Measurements from ENCODE around the gene IQCF2. TPM values are rescaled to one million over a fixed set of nuclear protein-coding genes. Genes with fewer than 3 reads are reported as not detected.

IQCF2 gene
- total RNA-seq, 1 donor from 2014 or later = not detected

GRCh38 chr3:51873253-51873766 lies 11.9 kb downstream of the IQCF2 start:
- no peaks in the 10 kb centered on the region for H3K9me3 Mint-ChIP-seq
- no peak overlapping the region for H3K4me3 Mint-ChIP-seq
- H3K36me3 Mint-ChIP-seq = no peaks in the 10 kb centered on the region
- DNase-seq (ENCODE audit: low spot score in 2 of 2, unreplicated experiment in 2 of 2) = no peak
- H3K4me1 Mint-ChIP-seq = peaks cover 20% of the 10 kb centered on the region
- no peak overlapping the region for H3K27ac Mint-ChIP-seq
- no peak for TF ChIP-seq CTCF (IDR thresholded peaks at IDR 0.05; ENCODE audit: unreplicated experiment)
- peaks cover 18% of the 10 kb centered on the region for H3K27me3 Mint-ChIP-seq (ENCODE audit: low read depth)

GRCh38 chr3:51873876-51874275 lies 12.5 kb downstream of the IQCF2 start:
- Mint-ChIP-seq H3K9me3 (no peaks in the 10 kb centered on the region), H3K27ac (no peak overlapping the region), H3K4me3 (no peak overlapping the region), H3K36me3 (no peaks in the 10 kb centered on the region), H3K27me3 (ENCODE audit: low read depth) (peaks cover 23% of the 10 kb centered on the region), H3K4me1 (peaks cover 17% of the 10 kb centered on the region)
- no peak for DNase-seq (ENCODE audit: low spot score in 2 of 2, unreplicated experiment in 2 of 2)
- TF ChIP-seq CTCF (IDR thresholded peaks at IDR 0.05; ENCODE audit: unreplicated experiment) = no peak

DNA sequence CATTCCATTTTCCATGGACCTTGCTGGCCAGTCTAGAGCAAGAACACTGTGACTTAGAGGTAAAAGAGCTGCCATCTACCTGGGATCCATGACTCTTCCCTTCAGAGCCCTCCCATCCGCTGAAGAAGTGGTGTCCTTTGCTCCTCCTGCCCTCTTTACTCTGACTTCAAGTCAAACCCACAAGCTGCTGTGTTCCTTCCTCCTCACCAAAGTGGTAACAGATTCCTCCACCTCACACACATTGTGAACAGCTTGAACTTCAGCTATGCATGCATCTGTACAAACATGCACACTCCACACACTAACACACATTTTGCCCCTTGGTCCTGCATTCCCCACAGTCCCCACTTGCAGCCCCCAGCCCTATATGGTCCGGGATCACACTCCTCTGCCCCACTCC lies 13.0 kb downstream of the IQCF2 start:
- DNase-seq (ENCODE audit: low spot score in 2 of 2, unreplicated experiment in 2 of 2) = no peak
- Mint-ChIP-seq H3K36me3 (no peaks in the 10 kb centered on the region), H3K9me3 (no peaks in the 10 kb centered on the region), H3K4me3 (no peak overlapping the region), H3K27ac (no peak overlapping the region), H3K27me3 (ENCODE audit: low read depth) (peaks cover 23% of the 10 kb centered on the region), H3K4me1 (peaks cover 12% of the 10 kb centered on the region)
- no peak for TF ChIP-seq CTCF (IDR thresholded peaks at IDR 0.05; ENCODE audit: unreplicated experiment)

GRCh38 chr3:51874889-51875288 lies 13.5 kb downstream of the IQCF2 start:
- no peak for DNase-seq (ENCODE audit: low spot score in 2 of 2, unreplicated experiment in 2 of 2)
- H3K27ac Mint-ChIP-seq = no peak overlapping the region
- no peaks in the 10 kb centered on the region for H3K36me3 Mint-ChIP-seq
- no peak overlapping the region for H3K4me3 Mint-ChIP-seq
- no peak for TF ChIP-seq CTCF (IDR thresholded peaks at IDR 0.05; ENCODE audit: unreplicated experiment)
- H3K27me3 Mint-ChIP-seq (ENCODE audit: low read depth) = peaks cover 23% of the 10 kb centered on the region
- no peaks in the 10 kb centered on the region for H3K9me3 Mint-ChIP-seq
- peaks cover 8% of the 10 kb centered on the region for H3K4me1 Mint-ChIP-seq

DNA sequence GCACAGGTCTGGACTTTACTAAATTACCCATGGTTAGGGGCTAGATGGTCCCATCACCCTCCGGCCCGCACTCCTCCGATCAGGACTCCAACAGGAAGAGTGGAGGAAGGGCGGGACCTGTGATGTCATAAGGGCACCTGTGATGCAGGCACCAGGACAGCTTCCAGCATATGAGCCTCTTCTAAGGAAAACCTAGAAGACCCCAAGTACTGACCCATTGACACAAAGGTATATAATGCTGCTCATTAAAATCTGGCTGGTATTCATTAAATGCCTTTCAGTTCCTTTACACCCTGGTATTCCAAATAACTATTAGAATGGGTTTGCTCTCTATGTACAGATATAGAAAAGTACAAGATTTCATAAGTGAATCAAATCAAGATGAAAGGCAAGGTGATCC lies 14.1 kb downstream of the IQCF2 start, which contains the start of gene IQCF5:
Gene IQCF5 (minus strand): TSS at position 101 of the 400 bp plus-strand sequence. CDS start 70 bp downstream, at position 31.
- DNase-seq (ENCODE audit: low spot score in 2 of 2, unreplicated experiment in 2 of 2) = no peak
- no peak for TF ChIP-seq CTCF (IDR thresholded peaks at IDR 0.05; ENCODE audit: unreplicated experiment)
- peaks cover 27% of the 10 kb centered on the region for H3K27me3 Mint-ChIP-seq (ENCODE audit: low read depth)
- peaks cover 4% of the 10 kb centered on the region for H3K9me3 Mint-ChIP-seq
- no peak within 1 kb of the TSS for H3K4me3 Mint-ChIP-seq
- no peaks in the 10 kb centered on the region for H3K36me3 Mint-ChIP-seq
- H3K4me1 Mint-ChIP-seq = peaks cover 8% of the 10 kb centered on the region
- no peak within 1 kb of the TSS for H3K27ac Mint-ChIP-seq

GRCh38 chr3:51876186-51876585 lies 14.8 kb downstream of the IQCF2 start:
- Mint-ChIP-seq H3K9me3 (peaks cover 4% of the 10 kb centered on the region), H3K4me1 (peaks cover 8% of the 10 kb centered on the region), H3K4me3 (no peak overlapping the region), H3K36me3 (no peaks in the 10 kb centered on the region), H3K27ac (no peak overlapping the region), H3K27me3 (ENCODE audit: low read depth) (peaks cover 27% of the 10 kb centered on the region)
- TF ChIP-seq CTCF (IDR thresholded peaks at IDR 0.05; ENCODE audit: unreplicated experiment) = no peak
- DNase-seq (ENCODE audit: low spot score in 2 of 2, unreplicated experiment in 2 of 2) = no peak

Measured in mesothelial cell of epicardium (in vitro differentiated cells).